HEK293 (cell line): ENCODE measurements around the gene MLH1.

Experiments used
- BCL11A ChIP-seq: fragments of 450-650 bp; formaldehyde crosslinking; IDR thresholded peaks from 2 replicates; pipeline ENCODE4 v1.5.1; 2016; ENCODE audit warnings: low read depth, missing biosample characterization, missing genetic modification characterization
- GFI1B ChIP-seq: fragments of 450-650 bp; formaldehyde crosslinking; IDR thresholded peaks from 2 replicates; pipeline ENCODE4 v1.5.1; 2016; ENCODE audit warnings: missing biosample characterization, missing genetic modification characterization
- GLIS2 ChIP-seq: fragments of 450-650 bp; formaldehyde crosslinking; IDR thresholded peaks from 2 replicates; pipeline ENCODE4 v1.5.1; 2016; ENCODE audit warnings: missing biosample characterization, missing genetic modification characterization
- PRDM1 ChIP-seq: fragments of 450-650 bp; formaldehyde crosslinking; IDR thresholded peaks from 2 replicates; pipeline ENCODE4; 2016; ENCODE audit warnings: missing biosample characterization, missing genetic modification characterization
- SETDB1 ChIP-seq: IDR thresholded peaks from one replicate; pipeline ENCODE4 v1.6.1; 2017; ENCODE audit warnings: mild to moderate bottlenecking, low read length, moderate library complexity, mixed read lengths; ENCODE audit not compliant: insufficient read length
- SP2 ChIP-seq: fragments of 450-650 bp; formaldehyde crosslinking; IDR thresholded peaks from 2 replicates; pipeline ENCODE4 v1.5.1; 2016; ENCODE audit warnings: missing biosample characterization, missing genetic modification characterization
- SP3 ChIP-seq: fragments of 450-650 bp; formaldehyde crosslinking; IDR thresholded peaks from 2 replicates; pipeline ENCODE4 v1.5.1; 2016; ENCODE audit warnings: missing biosample characterization, missing genetic modification characterization
- ZBTB10 ChIP-seq: fragments of 450-650 bp; formaldehyde crosslinking; IDR thresholded peaks from 2 replicates; pipeline ENCODE4 v1.5.1; 2016; ENCODE audit warnings: missing biosample characterization, missing genetic modification characterization
- ZBTB44 ChIP-seq: fragments of 450-650 bp; IDR thresholded peaks from 2 replicates; pipeline ENCODE4 v1.5.1; 2018; ENCODE audit warnings: missing biosample characterization, mild to moderate bottlenecking, missing genetic modification characterization
- ZFP37 ChIP-seq: fragments of 450-650 bp; formaldehyde crosslinking; IDR thresholded peaks from 2 replicates; pipeline ENCODE4 v1.5.1; 2016; ENCODE audit warnings: missing biosample characterization, missing genetic modification characterization
- ZFP69B ChIP-seq: fragments of 450-650 bp; formaldehyde crosslinking; IDR thresholded peaks from 2 replicates; pipeline ENCODE4 v1.5.1; 2016; ENCODE audit warnings: missing biosample characterization, missing genetic modification characterization
- ZNF140 ChIP-seq: fragments of 450-650 bp; formaldehyde crosslinking; IDR thresholded peaks from 2 replicates; pipeline ENCODE4 v1.5.1; 2016; ENCODE audit warnings: missing biosample characterization, missing genetic modification characterization
- ZNF148 ChIP-seq: fragments of 450-650 bp; formaldehyde crosslinking; IDR thresholded peaks from 2 replicates; pipeline ENCODE4 v1.5.0; 2017; ENCODE audit warnings: missing biosample characterization, missing genetic modification characterization, borderline replicate concordance
- ZNF169 ChIP-seq: fragments of 450-650 bp; formaldehyde crosslinking; IDR thresholded peaks from 2 replicates; pipeline ENCODE4 v1.5.1; 2016; ENCODE audit warnings: missing biosample characterization, missing genetic modification characterization
- ZNF18 ChIP-seq: fragments of 450-650 bp; formaldehyde crosslinking; IDR thresholded peaks from 2 replicates; pipeline ENCODE4 v1.5.1; 2016; ENCODE audit warnings: missing biosample characterization, missing genetic modification characterization
- ZNF19 ChIP-seq: fragments of 450-650 bp; formaldehyde crosslinking; IDR thresholded peaks from 2 replicates; pipeline ENCODE4; 2016; ENCODE audit warnings: missing biosample characterization, missing genetic modification characterization, low read depth
- ZNF211 ChIP-seq: fragments of 450-650 bp; formaldehyde crosslinking; IDR thresholded peaks from 2 replicates; pipeline ENCODE4 v1.5.1; 2016; ENCODE audit warnings: low read depth, missing biosample characterization, missing genetic modification characterization
- ZNF280C ChIP-seq: fragments of 450-650 bp; formaldehyde crosslinking; IDR thresholded peaks from 2 replicates; pipeline ENCODE4 v1.5.1; 2016; ENCODE audit warnings: missing biosample characterization, missing genetic modification characterization
- ZNF354C ChIP-seq: fragments of 450-650 bp; formaldehyde crosslinking; IDR thresholded peaks from 2 replicates; pipeline ENCODE4 v1.5.1; 2016; ENCODE audit warnings: missing biosample characterization, missing genetic modification characterization, low read depth, borderline replicate concordance
- ZNF423 ChIP-seq: fragments of 450-650 bp; formaldehyde crosslinking; IDR thresholded peaks from 2 replicates; pipeline ENCODE4 v1.5.1; 2016; ENCODE audit warnings: missing biosample characterization, missing genetic modification characterization
- ZNF426 ChIP-seq: fragments of 450-650 bp; formaldehyde crosslinking; IDR thresholded peaks from 2 replicates; pipeline ENCODE4 v1.5.1; 2017; ENCODE audit warnings: missing biosample characterization, missing genetic modification characterization, mild to moderate bottlenecking, inconsistent platforms, moderate library complexity
- ZNF501 ChIP-seq: fragments of 450-650 bp; formaldehyde crosslinking; IDR thresholded peaks from 2 replicates; pipeline ENCODE4 v1.5.1; 2016; ENCODE audit warnings: missing biosample characterization, missing genetic modification characterization
- ZNF548 ChIP-seq: fragments of 450-650 bp; formaldehyde crosslinking; IDR thresholded peaks from 2 replicates; pipeline ENCODE4 v1.5.1; 2016; ENCODE audit warnings: missing biosample characterization, missing genetic modification characterization
- ZNF549 ChIP-seq: fragments of 450-650 bp; IDR thresholded peaks from 2 replicates; pipeline ENCODE4 v1.5.1; 2018; ENCODE audit warnings: missing biosample characterization, missing genetic modification characterization, mild to moderate bottlenecking, inconsistent platforms, moderate library complexity
- ZNF654 ChIP-seq: fragments of 450-650 bp; formaldehyde crosslinking; IDR thresholded peaks from 2 replicates; pipeline ENCODE4 v1.5.1; 2016; ENCODE audit warnings: low read depth, missing biosample characterization, missing genetic modification characterization
- ZNF670 ChIP-seq: fragments of 450-650 bp; formaldehyde crosslinking; IDR thresholded peaks from 2 replicates; pipeline ENCODE4 v1.5.1; 2016; ENCODE audit warnings: missing biosample characterization, missing genetic modification characterization, low read depth
- ZNF768 ChIP-seq: fragments of 450-650 bp; formaldehyde crosslinking; IDR thresholded peaks from 2 replicates; pipeline ENCODE4 v1.5.1; 2018; ENCODE audit warnings: missing biosample characterization, mild to moderate bottlenecking, missing genetic modification characterization
- ZNF830 ChIP-seq: fragments of 450-650 bp; IDR thresholded peaks from 2 replicates; pipeline ENCODE4 v1.5.0; 2018; ENCODE audit warnings: missing biosample characterization, missing genetic modification characterization, low read depth, mild to moderate bottlenecking, moderate library complexity
- ZNF843 ChIP-seq: fragments of 450-650 bp; formaldehyde crosslinking; IDR thresholded peaks from 2 replicates; pipeline ENCODE4 v1.5.1; 2016; ENCODE audit warnings: missing biosample characterization, missing genetic modification characterization
- ZSCAN23 ChIP-seq: fragments of 450-650 bp; formaldehyde crosslinking; IDR thresholded peaks from 2 replicates; pipeline ENCODE4 v1.5.1; 2016; ENCODE audit warnings: missing biosample characterization, missing genetic modification characterization

The MLH1 gene

GRCh38 chr3:36993326-36994283 lies at the start of gene MLH1 (continued):
- TF ChIP-seq ZNF501 (tag by site-specific recombination) (no peak; the same call in 1 of the 2 replicates), SP2 (tag by site-specific recombination) (peak; percentile 97), ZBTB44 (tag by site-specific recombination) (no peak), BCL11A (tag by site-specific recombination) (no peak), ZNF423 (tag by site-specific recombination) (no peak), ZNF148 (tag by site-specific recombination) (no peak), ZNF140 (no peak), ZFP69B (tag by site-specific recombination) (no peak), ZNF843 (tag by site-specific recombination) (no peak; the same call in none of the 2 replicates), ZNF549 (tag by site-specific recombination) (no peak), ZNF768 (tag by site-specific recombination) (no peak), SP3 (tag by site-specific recombination) (peak; percentile 88), ZBTB10 (no peak), ZNF18 (no peak), ZNF548 (tag by site-specific recombination) (no peak), ZNF670 (no peak), ZNF211 (tag by site-specific recombination) (no peak), ZNF354C (tag by site-specific recombination) (no peak), ZNF830 (tag by site-specific recombination) (no peak), SETDB1 (peak; percentile 74), ZSCAN23 (tag by site-specific recombination) (no peak), ZNF426 (tag by site-specific recombination) (no peak), ZNF654 (no peak), GFI1B (tag by site-specific recombination) (no peak), PRDM1 (tag by site-specific recombination) (no peak), GLIS2 (no peak), ZNF169 (no peak), ZNF280C (tag by site-specific recombination) (no peak), ZFP37 (tag by site-specific recombination) (0 out of 2 replicates have a peak, but pooled peaks have one; percentile 30), ZNF19 (tag by site-specific recombination) (no peak)
